Sigmoid colon (tissue), 4 donors: ENCODE data around the gene EVA1C.

ENCODE experiments used
- CTCF ChIP-seq, 4 experiments: fragments of 450-650 bp in 3 of 4; fragments of 200-600 bp in 1 of 4; IDR thresholded peaks; one replicate each; pipeline ENCODE4 v1.5.1; 2016 to 2019; ENCODE audit warnings: antibody characterized with exemption in 4 of 4, mild to moderate bottlenecking in 3 of 4, moderate library complexity in 2 of 4
- EP300 ChIP-seq, 4 donors: sonication (generic); formaldehyde crosslinking; IDR thresholded peaks; one replicate each; pipeline ENCODE4 v1.6.1; 2017; ENCODE audit warnings: antibody characterized with exemption in 4 of 4

- no peak for TF ChIP-seq CTCF (IDR thresholded peaks at IDR 0.05)
- TF ChIP-seq EP300 (IDR thresholded peaks at IDR 0.05) = no peak
These were observed 136.9 kb downstream of the EVA1C start for GRCh38 chr21:32549440-32549839.
